ELR (cell line): Measurements from ENCODE around the gene NHLRC1.

Source experiments
- DNase-seq: peaks from one replicate; pipeline ENCODE4 v3.0.0-alpha.2; 2015; ENCODE audit warnings: low read depth

The NHLRC1 gene

GRCh38 chr6:18087396-18088165, 34.9 kb downstream of the NHLRC1 start:
- no peak for DNase-seq

- DNase-seq: no peak
Measured at GRCh38 chr6:18081025-18081668, 41.3 kb downstream of the NHLRC1 start.

- DNase-seq: no peak
Measured at GRCh38 chr6:18080544-18080943, 41.9 kb downstream of the NHLRC1 start.

GRCh38 chr6:18078866-18079265, 43.6 kb downstream of the NHLRC1 start:
- no peak for DNase-seq

GRCh38 chr6:18076231-18076630, 46.2 kb downstream of the NHLRC1 start:
- no peak for DNase-seq

GRCh38 chr6:18072841-18073240, 49.6 kb downstream of the NHLRC1 start:
- no peak for DNase-seq

GRCh38 chr6:18070486-18070885, 52.0 kb downstream of the NHLRC1 start:
- DNase-seq: no peak
